ENCODE results near the gene GPR158.

DNA sequence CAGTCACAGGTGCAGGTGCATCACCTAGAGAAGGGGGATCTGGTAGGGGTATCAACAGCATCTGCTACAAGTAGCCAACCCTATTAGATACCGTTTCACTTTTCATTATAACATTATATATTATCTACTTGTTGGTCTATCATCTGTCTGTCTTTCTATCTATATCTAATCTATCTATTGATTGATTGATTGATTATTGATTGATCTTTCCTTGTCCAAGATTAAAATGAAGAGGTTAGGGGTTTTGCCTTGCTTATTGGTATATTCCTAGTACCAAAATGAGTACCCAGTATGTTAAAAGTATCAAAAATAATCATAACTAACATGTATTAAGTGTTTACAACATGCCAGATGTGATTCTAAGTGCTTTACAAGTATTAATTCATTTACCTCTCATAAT is 121.5 kb downstream of the GPR158 start:
- TF ChIP-seq, protein P1, sequence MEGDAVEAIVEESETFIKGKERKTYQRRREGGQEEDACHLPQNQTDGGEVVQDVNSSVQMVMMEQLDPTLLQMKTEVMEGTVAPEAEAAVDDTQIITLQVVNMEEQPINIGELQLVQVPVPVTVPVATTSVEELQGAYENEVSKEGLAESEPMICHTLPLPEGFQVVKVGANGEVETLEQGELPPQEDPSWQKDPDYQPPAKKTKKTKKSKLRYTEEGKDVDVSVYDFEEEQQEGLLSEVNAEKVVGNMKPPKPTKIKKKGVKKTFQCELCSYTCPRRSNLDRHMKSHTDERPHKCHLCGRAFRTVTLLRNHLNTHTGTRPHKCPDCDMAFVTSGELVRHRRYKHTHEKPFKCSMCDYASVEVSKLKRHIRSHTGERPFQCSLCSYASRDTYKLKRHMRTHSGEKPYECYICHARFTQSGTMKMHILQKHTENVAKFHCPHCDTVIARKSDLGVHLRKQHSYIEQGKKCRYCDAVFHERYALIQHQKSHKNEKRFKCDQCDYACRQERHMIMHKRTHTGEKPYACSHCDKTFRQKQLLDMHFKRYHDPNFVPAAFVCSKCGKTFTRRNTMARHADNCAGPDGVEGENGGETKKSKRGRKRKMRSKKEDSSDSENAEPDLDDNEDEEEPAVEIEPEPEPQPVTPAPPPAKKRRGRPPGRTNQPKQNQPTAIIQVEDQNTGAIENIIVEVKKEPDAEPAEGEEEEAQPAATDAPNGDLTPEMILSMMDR (IDR thresholded peaks at IDR 0.05; ENCODE audit: insufficient read depth, low read length, poor library complexity, severe bottlenecking): no peak
- no peak for TF ChIP-seq EZH2phosphoT487 (conservative IDR thresholded peaks at IDR 0.05; ENCODE audit: low read length)
